Keratinocyte (primary cell): ENCODE measurements around the gene CFAP77. TPM values are rescaled to one million over a fixed set of nuclear protein-coding genes. Genes with fewer than 3 reads are reported as not detected.

Source experiments
- DNase-seq: peaks from one replicate; pipeline ENCODE4 v3.0.0-alpha.2; 2011; ENCODE audit warnings: low read depth, missing footprints, low spot score
- FAIRE-seq: peaks from 2 replicates; lab custom pipeline; 2011; peaks lifted over from hg19 to GRCh38; lab: Jason Lieb, UNC
- H2AFZ ChIP-seq: 2 replicates; pipeline ENCODE4 v1.6.0; 2012; ENCODE audit warnings: low read length, control low read depth, inconsistent platforms; ENCODE audit not compliant: control insufficient read depth
- H3K27ac ChIP-seq: 2 replicates; pipeline ENCODE4 v1.5.1; 2011; ENCODE audit warnings: low read length; ENCODE audit not compliant: control insufficient read depth, insufficient read depth
- H3K27me3 ChIP-seq: 3 replicates; pipeline ENCODE4 v1.6.0; 2011; ENCODE audit warnings: low read length; ENCODE audit not compliant: control insufficient read depth, insufficient read depth; ENCODE audit errors: extremely low read depth
- H3K36me3 ChIP-seq, 2 experiments: 2 replicates in 1 of 2; 3 replicates in 1 of 2; pipeline ENCODE4 v1.5.1; 2011; ENCODE audit warnings: low read length in 2 of 2, mild to moderate bottlenecking in 1 of 2; ENCODE audit not compliant: control insufficient read depth in 2 of 2, insufficient read depth in 2 of 2; ENCODE audit errors: extremely low read depth in 1 of 2
- H3K4me1 ChIP-seq: 3 replicates; pipeline ENCODE4 v1.5.1; 2011; ENCODE audit warnings: low read length; ENCODE audit not compliant: control insufficient read depth, insufficient read depth; ENCODE audit errors: extremely low read depth
- H3K4me2 ChIP-seq: 3 replicates; pipeline ENCODE4 v1.6.0; 2011; ENCODE audit warnings: low read depth, low read length; ENCODE audit not compliant: control insufficient read depth, insufficient read depth; ENCODE audit errors: extremely low read depth
- H3K4me3 ChIP-seq, 3 experiments: fragments of 200-600 bp in 1 of 3; sonication (generic) in 1 of 3; 2 replicates in 2 of 3; 3 replicates in 1 of 3; pipeline ENCODE4 v1.5.1; 2011 to 2016; ENCODE audit warnings: low read length in 3 of 3, mild to moderate bottlenecking in 3 of 3, control low read depth in 2 of 3, inconsistent platforms in 1 of 3, low read depth in 1 of 3, mixed read lengths in 1 of 3, mixed run types in 1 of 3, moderate library complexity in 1 of 3; ENCODE audit not compliant: control insufficient read depth in 2 of 3, insufficient read depth in 2 of 3; ENCODE audit errors: extremely low read depth in 1 of 3
- H3K79me2 ChIP-seq: 2 replicates; pipeline ENCODE4 v1.6.0; 2012; ENCODE audit warnings: low read length; ENCODE audit not compliant: control insufficient read depth, insufficient read depth
- H3K9ac ChIP-seq: 3 replicates; pipeline ENCODE4 v1.6.0; 2011; ENCODE audit warnings: low read length; ENCODE audit not compliant: control insufficient read depth, insufficient read depth; ENCODE audit errors: extremely low read depth
- H3K9me1 ChIP-seq: 3 replicates; pipeline ENCODE4 v1.6.0; 2011; ENCODE audit warnings: low read length; ENCODE audit not compliant: control insufficient read depth, insufficient read depth; ENCODE audit errors: extremely low read depth
- H3K9me3 ChIP-seq: 2 replicates; pipeline ENCODE4 v1.5.1; 2012; ENCODE audit warnings: low read depth, low read length; ENCODE audit not compliant: control insufficient read depth
- H4K20me1 ChIP-seq: 3 replicates; pipeline ENCODE4 v1.6.0; 2011; ENCODE audit warnings: low read length; ENCODE audit not compliant: control insufficient read depth, insufficient read depth; ENCODE audit errors: extremely low read depth
- EZH2 ChIP-seq: IDR thresholded peaks from one replicate; pipeline ENCODE4 v1.6.1; 2012; ENCODE audit warnings: inconsistent platforms, mild to moderate bottlenecking, low read length, moderate library complexity
- dilution Hi-C: fragments of 300-500 bp; cut with MboI; formaldehyde crosslinking; loops from one replicate; pipeline ENCODE4 v1.7.0; 2020; ENCODE audit warnings: low sequenced_read_pairs; ENCODE audit not compliant: extremely low pct_ligation_motif_present
- polyA plus RNA-seq, 5 experiments: library from polyadenylated mRNA; depleted of rRNA in 3 of 5; stranded (reverse) in 3 of 5; stranded (forward) in 1 of 5; unstranded in 1 of 5; fragments of >200 nt; gene quantifications; 1 replicate in 1 of 5; 2 replicates in 3 of 5; 3 replicates in 1 of 5; pipeline versions ENCODE4 v1.2.1 to v1.2.3, GENCODE V29; 2011 to 2012; ENCODE audit warnings: missing spikeins in 2 of 5, low read depth in 1 of 5, low replicate concordance in 1 of 5
- TF ChIP-seq, protein P1 (sequence below), 3 experiments: IDR thresholded peaks in 1 of 3; conservative IDR thresholded peaks in 1 of 3; optimal IDR thresholded peaks in 1 of 3; 2 replicates in 2 of 3; 3 replicates in 1 of 3; pipeline versions ENCODE3 to v1.5.1; 2011; ENCODE audit warnings: low read length in 3 of 3, mild to moderate bottlenecking in 3 of 3, moderate library complexity in 2 of 3, control low read depth in 1 of 3, inconsistent platforms in 1 of 3; ENCODE audit not compliant: insufficient read depth in 2 of 3; ENCODE audit errors: extremely low read depth in 1 of 3

The CFAP77 gene
- polyA plus RNA-seq, 1 donor (not counting 4 experiments of a cell fraction or from before 2014, with no cell fraction given): not detected

DNA sequence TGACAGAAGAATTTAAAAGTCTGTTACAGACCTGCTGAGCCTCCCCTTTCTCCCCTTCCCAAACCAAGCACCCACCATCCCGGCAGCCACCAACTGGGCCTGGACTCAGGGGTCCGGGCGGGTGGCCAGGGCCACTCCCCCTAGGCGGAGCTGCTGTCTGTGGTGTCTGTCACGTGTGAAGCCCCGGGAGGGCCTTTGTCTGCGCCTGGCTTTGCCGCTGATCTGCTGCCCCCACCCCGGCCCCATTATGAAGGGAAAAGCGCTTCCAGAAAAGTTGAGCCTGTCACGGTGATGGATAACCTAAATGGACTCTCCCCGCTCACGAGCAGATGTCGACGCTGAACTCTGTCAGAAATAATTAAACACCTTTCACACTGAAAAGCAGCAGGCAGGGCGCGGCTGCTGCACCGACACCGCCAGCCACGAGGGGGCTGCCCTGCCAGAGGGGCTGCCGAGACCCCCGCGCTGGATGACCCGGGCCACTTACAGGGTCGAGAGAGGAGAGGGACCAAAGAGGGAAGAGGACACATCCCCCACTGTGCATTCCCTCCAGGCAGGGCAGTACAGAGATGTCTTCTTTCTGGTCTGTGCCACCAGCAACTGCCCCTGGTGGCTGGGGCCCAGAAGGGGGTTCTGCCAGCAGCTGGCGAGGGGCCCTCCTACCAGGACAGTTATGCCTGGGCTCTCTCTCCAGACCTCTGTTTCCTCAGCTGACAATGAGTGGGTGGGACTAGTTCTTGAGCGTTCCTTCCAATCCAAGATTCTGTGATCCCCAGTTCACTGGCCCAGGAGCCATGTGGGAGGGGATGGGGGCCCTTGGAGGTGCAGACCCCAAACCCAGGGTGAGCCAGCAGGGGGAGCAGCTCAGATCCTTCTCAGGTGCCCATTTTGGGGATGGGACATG is 136.4 kb downstream of the CFAP77 start:
- H2AFZ ChIP-seq: peak overlapping the region; percentile 2

DNA sequence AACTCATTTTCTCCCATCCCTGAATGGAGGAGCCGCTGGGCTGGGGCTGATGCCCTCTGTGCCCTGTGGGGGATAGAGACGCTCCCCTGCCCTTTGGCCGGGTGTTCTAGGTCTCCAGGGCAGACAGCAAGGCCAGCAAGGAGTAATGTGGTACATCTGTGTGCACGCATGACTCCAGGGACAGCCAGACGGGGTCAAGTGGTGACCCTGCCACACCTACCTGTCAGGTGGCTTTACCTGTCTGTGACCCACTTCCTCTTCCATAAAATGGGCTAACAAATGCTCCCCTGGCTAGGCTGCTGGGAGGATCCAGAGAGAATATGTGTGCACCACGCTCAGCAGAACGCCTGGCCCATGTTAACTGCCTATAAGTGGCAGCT is 137.0 kb downstream of the CFAP77 start:
- no peak overlapping the region for H2AFZ ChIP-seq
- H3K36me3 ChIP-seq: no peaks in the 10 kb centered on the region
- dilution Hi-C loops: no loop called here
- H3K4me1 ChIP-seq: no peaks in the 10 kb centered on the region
- TF ChIP-seq EZH2: no peak
- TF ChIP-seq, protein P1, sequence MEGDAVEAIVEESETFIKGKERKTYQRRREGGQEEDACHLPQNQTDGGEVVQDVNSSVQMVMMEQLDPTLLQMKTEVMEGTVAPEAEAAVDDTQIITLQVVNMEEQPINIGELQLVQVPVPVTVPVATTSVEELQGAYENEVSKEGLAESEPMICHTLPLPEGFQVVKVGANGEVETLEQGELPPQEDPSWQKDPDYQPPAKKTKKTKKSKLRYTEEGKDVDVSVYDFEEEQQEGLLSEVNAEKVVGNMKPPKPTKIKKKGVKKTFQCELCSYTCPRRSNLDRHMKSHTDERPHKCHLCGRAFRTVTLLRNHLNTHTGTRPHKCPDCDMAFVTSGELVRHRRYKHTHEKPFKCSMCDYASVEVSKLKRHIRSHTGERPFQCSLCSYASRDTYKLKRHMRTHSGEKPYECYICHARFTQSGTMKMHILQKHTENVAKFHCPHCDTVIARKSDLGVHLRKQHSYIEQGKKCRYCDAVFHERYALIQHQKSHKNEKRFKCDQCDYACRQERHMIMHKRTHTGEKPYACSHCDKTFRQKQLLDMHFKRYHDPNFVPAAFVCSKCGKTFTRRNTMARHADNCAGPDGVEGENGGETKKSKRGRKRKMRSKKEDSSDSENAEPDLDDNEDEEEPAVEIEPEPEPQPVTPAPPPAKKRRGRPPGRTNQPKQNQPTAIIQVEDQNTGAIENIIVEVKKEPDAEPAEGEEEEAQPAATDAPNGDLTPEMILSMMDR (optimal IDR thresholded peaks at IDR 0.05 in 1 of 3, IDR thresholded peaks at IDR 0.05 in 1 of 3, conservative IDR thresholded peaks at IDR 0.05 in 1 of 3; ENCODE audit: extremely low read depth in 1 of 3, insufficient read depth in 2 of 3, low read length in 3 of 3): no peak
- H3K4me3 ChIP-seq: no peak overlapping the region
- H4K20me1 ChIP-seq: no peaks in the 10 kb centered on the region
- H3K27ac ChIP-seq: no peak overlapping the region
- no peaks in the 10 kb centered on the region for H3K9me1 ChIP-seq
- H3K79me2 ChIP-seq: no peaks in the 10 kb centered on the region
- no peak overlapping the region for H3K9ac ChIP-seq
- no peak overlapping the region for H3K4me2 ChIP-seq
- H3K9me3 ChIP-seq: no peaks in the 10 kb centered on the region
- FAIRE-seq (no peak), DNase-seq (no peak)
- H3K27me3 ChIP-seq: peaks cover 20% of the 10 kb centered on the region

More for the DNA sequence above, 136.4 kb downstream of the CFAP77 start:
- FAIRE-seq (no peak), DNase-seq (no peak)
- no peak overlapping the region for H3K27ac ChIP-seq
- TF ChIP-seq, protein P1 (optimal IDR thresholded peaks at IDR 0.05 in 1 of 3, IDR thresholded peaks at IDR 0.05 in 1 of 3, conservative IDR thresholded peaks at IDR 0.05 in 1 of 3; ENCODE audit: extremely low read depth in 1 of 3, insufficient read depth in 2 of 3, low read length in 3 of 3): peak; percentile 28 to 45 (median 31)
- TF ChIP-seq EZH2: no peak
- no peaks in the 10 kb centered on the region for H3K4me1 ChIP-seq
- no peaks in the 10 kb centered on the region for H4K20me1 ChIP-seq
- H3K36me3 ChIP-seq: no peaks in the 10 kb centered on the region
- no peaks in the 10 kb centered on the region for H3K79me2 ChIP-seq
- no peaks in the 10 kb centered on the region for H3K9me1 ChIP-seq
- peaks cover 20% of the 10 kb centered on the region for H3K27me3 ChIP-seq
- no peak overlapping the region for H3K4me3 ChIP-seq
- H3K9me3 ChIP-seq: no peaks in the 10 kb centered on the region
- peak overlapping the region; percentile 27 for H3K4me2 ChIP-seq
- H3K9ac ChIP-seq: no peak overlapping the region
- dilution Hi-C loops: no loop called here
